ENCODE results near the gene CECR2.

CECR2 gene

GRCh38 chr22:17508110-17508509 lies 138.8 kb downstream of the CECR2 start:
- H3K27ac ChIP-seq (replicated peaks) = no peak overlapping the region
- H3K27me3 ChIP-seq (ENCODE audit: insufficient read depth, poor library complexity, severe bottlenecking) = no peaks in the 10 kb centered on the region
- TF ChIP-seq SPI1 (IDR thresholded peaks at IDR 0.05; ENCODE audit: borderline replicate concordance, low read depth) (no peak), POLR2AphosphoS5 (IDR thresholded peaks at IDR 0.05; ENCODE audit: low read depth) (no peak), REST (IDR thresholded peaks at IDR 0.05; ENCODE audit: insufficient replicate concordance, low read depth) (no peak), CTCF (IDR thresholded peaks at IDR 0.05; ENCODE audit: insufficient read depth, low read length) (no peak), GABPA (IDR thresholded peaks at IDR 0.05; ENCODE audit: low read depth) (no peak)
- DNase-seq (ENCODE audit: low read depth in 1 of 2, low spot score in 1 of 2) = no peak
- no peak overlapping the region for H3K4me3 ChIP-seq (replicated peaks; ENCODE audit: insufficient read depth, low read length)

- no peak overlapping the region for H3K4me3 ChIP-seq (replicated peaks; ENCODE audit: insufficient read depth, low read length)
- H3K27ac ChIP-seq (replicated peaks) = no peak overlapping the region
- no peaks in the 10 kb centered on the region for H3K27me3 ChIP-seq (ENCODE audit: insufficient read depth, poor library complexity, severe bottlenecking)
- no peak for DNase-seq (ENCODE audit: low read depth in 1 of 2, low spot score in 1 of 2)
- TF ChIP-seq GABPA (IDR thresholded peaks at IDR 0.05; ENCODE audit: low read depth) (no peak), POLR2AphosphoS5 (IDR thresholded peaks at IDR 0.05; ENCODE audit: low read depth) (no peak), CTCF (IDR thresholded peaks at IDR 0.05; ENCODE audit: insufficient read depth, low read length) (no peak), REST (IDR thresholded peaks at IDR 0.05; ENCODE audit: insufficient replicate concordance, low read depth) (no peak), SPI1 (IDR thresholded peaks at IDR 0.05; ENCODE audit: borderline replicate concordance, low read depth) (no peak)
Measured at GRCh38 chr22:17512960-17513359, 143.7 kb downstream of the CECR2 start.

- Histone ChIP-seq H3K27ac (replicated peaks) (no peak overlapping the region), H3K27me3 (ENCODE audit: insufficient read depth, poor library complexity, severe bottlenecking) (no peaks in the 10 kb centered on the region), H3K4me3 (replicated peaks; ENCODE audit: insufficient read depth, low read length) (no peak overlapping the region)
- no peak for DNase-seq (ENCODE audit: low read depth in 1 of 2, low spot score in 1 of 2)
- TF ChIP-seq POLR2AphosphoS5 (IDR thresholded peaks at IDR 0.05; ENCODE audit: low read depth) = no peak
- TF ChIP-seq CTCF (IDR thresholded peaks at IDR 0.05; ENCODE audit: insufficient read depth, low read length) = no peak
- TF ChIP-seq REST (IDR thresholded peaks at IDR 0.05; ENCODE audit: insufficient replicate concordance, low read depth) = no peak
- TF ChIP-seq GABPA (IDR thresholded peaks at IDR 0.05; ENCODE audit: low read depth) = no peak
- TF ChIP-seq SPI1 (IDR thresholded peaks at IDR 0.05; ENCODE audit: borderline replicate concordance, low read depth) = no peak
Measured at GRCh38 chr22:17513612-17514011, 144.4 kb downstream of the CECR2 start.
